ENCODE measurements around the gene CAMSAP1. TPM values are rescaled to one million over a fixed set of nuclear protein-coding genes. Genes with fewer than 3 reads are reported as not detected.

Gene CAMSAP1
- total RNA-seq, 4 donors from 2014 or later: 31.2 to 85.3 (median 51.6) TPM

- Histone ChIP-seq H3K36me3 (no peaks in the 10 kb centered on the region), H3K4me3 (no peak overlapping the region), H3K27me3 (no peaks in the 10 kb centered on the region), H3K4me1 (peaks cover 0 to 11% (median 0%) of the 10 kb centered on the region in 3 donors), H3K9me3 (no peaks in the 10 kb centered on the region), H3K27ac (no peak overlapping the region)
- intact Hi-C loops (cut with DNase I): loop anchor here (10.0 kb wide), 1 partner anchor 327 kb away; no protein-coding TSS in a partner anchor
- no peak for DNase-seq
- TF ChIP-seq CTCF (IDR thresholded peaks at IDR 0.05) (no peak), POLR2A (IDR thresholded peaks at IDR 0.05) (no peak)
- WGBS, 2 donors: 64 to 87% methylated on average over 6 to 10 of the region's 10 CpGs
Observed at GRCh38 chr9:135798263-135798585, 109.1 kb downstream of the CAMSAP1 start.

DNA sequence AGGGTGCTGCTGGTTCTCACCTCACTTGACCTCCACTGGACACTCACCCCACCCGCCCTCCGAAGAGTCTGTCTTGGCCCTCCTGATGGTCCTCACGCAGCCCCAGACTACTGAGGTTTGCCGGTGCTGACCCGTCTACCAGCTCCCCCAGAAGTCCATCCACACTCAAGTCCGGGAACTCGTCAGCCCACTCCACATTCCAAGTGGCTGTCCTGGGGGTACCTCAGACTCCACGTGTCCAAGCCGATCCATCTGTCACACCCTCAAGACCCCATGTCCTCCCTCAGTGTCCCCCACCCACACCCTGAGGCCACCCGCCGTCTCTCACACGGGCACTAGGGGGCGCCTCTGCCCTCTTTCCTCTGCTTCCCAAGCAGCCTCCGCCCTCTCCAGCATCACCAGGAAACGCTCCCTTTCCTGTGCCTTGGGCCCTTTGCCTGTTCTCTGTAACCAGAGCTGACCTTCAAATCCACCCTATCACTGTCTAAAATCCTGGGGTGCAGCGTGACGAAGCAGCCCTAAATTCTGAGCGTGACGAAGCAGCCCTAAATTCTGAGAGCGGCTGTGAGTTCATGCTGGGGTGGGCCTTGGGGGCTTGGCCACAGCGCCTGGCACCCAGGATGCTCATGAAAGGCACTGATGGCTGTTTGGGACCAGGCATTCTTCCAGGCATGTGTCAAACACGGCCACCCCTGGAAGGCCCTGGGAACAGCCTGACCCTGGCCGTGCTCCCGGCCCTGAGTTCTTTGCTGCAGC is 109.7 kb downstream of the CAMSAP1 start:
- no peaks in the 10 kb centered on the region for H3K36me3 ChIP-seq
- no peak for TF ChIP-seq POLR2A (IDR thresholded peaks at IDR 0.05)
- peak in 4 of 6 experiments; percentile 32 to 64 (median 38) for TF ChIP-seq CTCF (IDR thresholded peaks at IDR 0.05)
- no peak overlapping the region for H3K27ac ChIP-seq
- intact Hi-C loops (cut with DNase I): loop anchor here (10.0 kb wide), 1 partner anchor 327 kb away; no protein-coding TSS in a partner anchor
- no peaks in the 10 kb centered on the region for H3K9me3 ChIP-seq
- no peak for DNase-seq
- H3K27me3 ChIP-seq: no peaks in the 10 kb centered on the region
- H3K4me1 ChIP-seq: peaks cover 0 to 11% (median 0%) of the 10 kb centered on the region in 3 donors
- no peak overlapping the region for H3K4me3 ChIP-seq
- WGBS, 2 donors: 45% methylated on average over 16 to 17 of the region's 24 CpGs

GRCh38 chr9:135796784-135797485 is 110.4 kb downstream of the CAMSAP1 start:
- H3K36me3 ChIP-seq: no peaks in the 10 kb centered on the region
- H3K4me3 ChIP-seq: no peak overlapping the region
- intact Hi-C loops (cut with DNase I): loop anchor here (10.0 kb wide), 1 partner anchor 328 kb away; no protein-coding TSS in a partner anchor
- peaks cover 0 to 11% (median 0%) of the 10 kb centered on the region in 3 donors for H3K4me1 ChIP-seq
- H3K27ac ChIP-seq: no peak overlapping the region
- H3K9me3 ChIP-seq: no peaks in the 10 kb centered on the region
- H3K27me3 ChIP-seq: no peaks in the 10 kb centered on the region
- 55% methylated on average over 12 of the region's 22 CpGs; no CpG with 5 or more reads in 1 of the 2 donors for WGBS, 2 donors
- no peak for DNase-seq
- TF ChIP-seq CTCF (IDR thresholded peaks at IDR 0.05) (no peak), POLR2A (IDR thresholded peaks at IDR 0.05) (no peak)

DNA sequence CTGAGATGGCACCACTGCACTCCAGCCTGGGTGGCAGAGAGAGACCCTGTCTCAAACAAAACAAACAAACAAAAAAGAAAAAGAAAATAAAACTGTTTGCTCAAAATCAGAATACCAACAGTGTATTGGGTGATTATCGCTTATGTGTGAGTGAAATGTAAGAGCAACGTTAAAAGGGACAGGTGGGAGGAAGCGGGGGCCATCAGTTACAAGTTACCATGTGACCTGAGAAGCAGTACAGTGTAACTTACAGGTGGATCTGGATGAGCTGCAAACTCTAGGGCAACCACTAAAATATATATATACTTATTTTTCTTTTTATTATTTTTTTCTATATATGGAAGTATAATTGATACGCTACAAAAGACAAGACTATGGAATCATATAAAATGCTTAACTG is 112.0 kb downstream of the CAMSAP1 start:
- Histone ChIP-seq H3K27ac (no peak overlapping the region), H3K4me3 (no peak overlapping the region), H3K4me1 (peaks cover 0 to 11% (median 0%) of the 10 kb centered on the region in 3 donors), H3K27me3 (no peaks in the 10 kb centered on the region), H3K9me3 (no peaks in the 10 kb centered on the region), H3K36me3 (no peaks in the 10 kb centered on the region)
- no peak for TF ChIP-seq POLR2A (IDR thresholded peaks at IDR 0.05)
- TF ChIP-seq CTCF (IDR thresholded peaks at IDR 0.05): no peak
- WGBS, 2 donors: 83 to 87% methylated on average over 4 of the region's 4 CpGs
- intact Hi-C loops (cut with DNase I): loop anchor here (10.0 kb wide), 1 partner anchor 329 kb away; no protein-coding TSS in a partner anchor
- DNase-seq: no peak

DNA sequence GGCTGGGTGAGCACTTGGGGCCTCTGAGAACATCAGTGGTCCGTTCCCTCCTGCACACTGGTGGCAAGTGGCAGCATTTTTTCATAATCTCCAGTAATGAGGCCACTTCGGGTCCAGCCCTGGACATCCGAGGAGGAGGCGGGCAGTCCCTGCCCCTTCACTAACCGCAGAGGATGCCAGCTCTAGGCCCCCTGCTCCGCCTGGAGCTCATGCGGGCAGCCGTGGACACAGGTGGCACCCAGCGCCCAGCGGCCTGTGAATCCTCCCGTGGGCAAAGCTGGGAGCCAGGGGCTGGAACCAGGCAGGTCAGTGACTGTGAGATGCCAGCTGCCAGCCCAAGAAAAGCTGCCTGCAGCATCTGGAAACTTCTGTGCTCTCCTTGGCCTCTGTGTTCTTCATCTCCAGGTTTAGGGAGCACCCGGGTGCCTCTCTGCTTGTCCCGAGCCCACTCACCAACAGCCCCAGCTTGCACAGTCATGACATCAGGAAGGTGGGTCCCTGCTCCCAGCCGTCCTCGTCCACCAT is 112.9 kb downstream of the CAMSAP1 start:
- Histone ChIP-seq H3K4me1 (peaks cover 0 to 11% (median 0%) of the 10 kb centered on the region in 3 donors), H3K36me3 (no peaks in the 10 kb centered on the region), H3K9me3 (no peaks in the 10 kb centered on the region), H3K27me3 (peaks cover 0 to 5% (median 0%) of the 10 kb centered on the region in 4 donors), H3K27ac (no peak overlapping the region), H3K4me3 (no peak overlapping the region)
- no peak for DNase-seq
- WGBS, 2 donors: 64 to 79% methylated on average over 2 to 5 of the region's 15 CpGs
- TF ChIP-seq CTCF (IDR thresholded peaks at IDR 0.05): no peak
- TF ChIP-seq POLR2A (IDR thresholded peaks at IDR 0.05): no peak
- intact Hi-C loops (cut with DNase I): loop anchor here (10.0 kb wide), 1 partner anchor 330 kb away; no protein-coding TSS in a partner anchor

Data from esophagus squamous epithelium (tissue), 5 donors.